ENCODE results near the gene SLITRK2.

The SLITRK2 gene

GRCh38 chrX:145817331-145818185 is at the start of gene SLITRK2:
Gene SLITRK2, plus strand, starts transcription at chrX:145817829. Its CDS starts 4,597 bp downstream, at chrX:145822426.
- no peak for DNase-seq (ENCODE audit: low read depth, low spot score)
- POLR2A ChIA-PET = no interaction called here
- CTCF ChIA-PET = no interaction called here
- no peak within 1 kb of the TSS for H3K4me3 ChIP-seq (ENCODE audit: low read depth, low read length)
- TF ChIP-seq CTCF (IDR thresholded peaks at IDR 0.05; ENCODE audit: insufficient read depth, low read length, missing control alignments) = no peak

GRCh38 chrX:145773006-145773405 is 44.6 kb upstream of the SLITRK2 start:
- no peak overlapping the region for H3K4me3 ChIP-seq (ENCODE audit: low read depth, low read length)
- no peak for DNase-seq (ENCODE audit: low read depth, low spot score)

GRCh38 chrX:145792281-145792680 is 25.3 kb upstream of the SLITRK2 start:
- H3K4me3 ChIP-seq (ENCODE audit: low read depth, low read length) = no peak overlapping the region
- DNase-seq (ENCODE audit: low read depth, low spot score) = no peak
- no peak for TF ChIP-seq CTCF (IDR thresholded peaks at IDR 0.05; ENCODE audit: insufficient read depth, low read length, missing control alignments)
- ChIA-PET POLR2A (no interaction called here), CTCF (no interaction called here)

More at GRCh38 chrX:145773006-145773405, 44.6 kb upstream of the SLITRK2 start:
- ChIA-PET POLR2A (no interaction called here), CTCF (no interaction called here)
- TF ChIP-seq CTCF (IDR thresholded peaks at IDR 0.05; ENCODE audit: insufficient read depth, low read length, missing control alignments) = no peak

- TF ChIP-seq CTCF (IDR thresholded peaks at IDR 0.05; ENCODE audit: insufficient read depth, low read length, missing control alignments) = no peak
- DNase-seq (ENCODE audit: low read depth, low spot score) = no peak
- ChIA-PET POLR2A (no interaction called here), CTCF (no interaction called here)
- no peak overlapping the region for H3K4me3 ChIP-seq (ENCODE audit: low read depth, low read length)
These were observed 14.1 kb upstream of the SLITRK2 start for GRCh38 chrX:145803508-145803907.

- CTCF ChIA-PET = no interaction called here
- H3K4me3 ChIP-seq (ENCODE audit: low read depth, low read length) = no peak overlapping the region
- no peak for TF ChIP-seq CTCF (IDR thresholded peaks at IDR 0.05; ENCODE audit: insufficient read depth, low read length, missing control alignments)
- no peak for DNase-seq (ENCODE audit: low read depth, low spot score)
- POLR2A ChIA-PET = no interaction called here
These were observed 4.5 kb upstream of the SLITRK2 start for GRCh38 chrX:145813081-145813480.

GRCh38 chrX:145816601-145817315 is 871 bp upstream of the SLITRK2 start:
- DNase-seq (ENCODE audit: low read depth, low spot score) = no peak
- no peak for TF ChIP-seq CTCF (IDR thresholded peaks at IDR 0.05; ENCODE audit: insufficient read depth, low read length, missing control alignments)
- POLR2A ChIA-PET = no interaction called here
- no peak overlapping the region for H3K4me3 ChIP-seq (ENCODE audit: low read depth, low read length)
- CTCF ChIA-PET = no interaction called here
